WERI-Rb-1 (cell line): Measurements from ENCODE around the gene ACTRT2.

ENCODE experiments used
- DNase-seq: peaks from one replicate; pipeline ENCODE4 v3.0.0-alpha.2; 2020
- H3K27ac ChIP-seq: fragments of 250-450 bp; sonication (Bioruptor Pico); 2 replicates; pipeline ENCODE4 v1.5.1; 2020; ENCODE audit warnings: mild to moderate bottlenecking, moderate library complexity
- H3K27me3 ChIP-seq: fragments of 250-450 bp; sonication (Bioruptor Pico); 2 replicates; pipeline ENCODE4 v1.5.1; 2021; ENCODE audit warnings: mild to moderate bottlenecking, low read depth, moderate library complexity; ENCODE audit not compliant: insufficient read depth, severe bottlenecking
- H3K36me3 ChIP-seq: fragments of 250-450 bp; sonication (Bioruptor Pico); 2 replicates; pipeline ENCODE4 v1.5.1; 2020; ENCODE audit warnings: mild to moderate bottlenecking, moderate library complexity
- H3K4me3 ChIP-seq: 2 replicates; pipeline ENCODE4 v1.5.1; 2011; ENCODE audit warnings: low read depth, mild to moderate bottlenecking, control low read depth, low read length
- H3K9me3 ChIP-seq: fragments of 250-450 bp; sonication (Bioruptor Pico); 2 replicates; pipeline ENCODE4 v1.5.1; 2021; ENCODE audit warnings: mild to moderate bottlenecking, moderate library complexity; ENCODE audit not compliant: severe bottlenecking
- TF ChIP-seq, protein P1 (sequence below): IDR thresholded peaks from 2 replicates; pipeline ENCODE4 v1.5.1; 2011; ENCODE audit warnings: low read depth, mild to moderate bottlenecking, control low read depth, inconsistent platforms, low read length

The ACTRT2 gene

DNA sequence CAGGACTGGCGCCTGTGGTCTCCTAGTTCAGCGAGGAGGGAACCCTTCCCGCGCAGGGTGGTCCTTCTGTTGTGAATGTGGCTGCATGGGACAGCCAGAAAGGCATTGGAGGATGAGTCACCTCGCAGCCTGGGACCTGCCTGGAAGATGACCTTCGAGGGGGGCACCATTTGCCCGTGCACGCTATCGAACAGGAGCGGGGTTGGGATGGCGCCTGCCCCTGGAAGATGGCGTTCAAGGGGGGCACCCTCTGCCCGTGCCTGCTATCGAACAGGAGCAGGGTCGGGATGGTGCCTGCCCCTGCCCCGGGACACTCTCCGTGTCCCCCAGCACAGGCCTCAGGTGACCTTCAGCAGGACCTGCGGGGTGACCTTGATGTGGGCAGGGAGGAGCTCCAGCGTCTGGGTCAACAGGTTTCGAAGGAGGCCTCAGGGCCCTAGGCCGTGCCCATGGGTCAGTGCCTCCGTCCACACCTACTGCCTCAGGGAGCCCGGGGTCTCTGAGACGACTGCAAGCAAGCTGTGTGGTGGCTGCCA lies 1.7 kb upstream of the ACTRT2 start:
- Histone ChIP-seq H3K4me3 (no peak overlapping the region), H3K36me3 (no peaks in the 10 kb centered on the region), H3K27me3 (no peaks in the 10 kb centered on the region), H3K27ac (no peak overlapping the region), H3K9me3 (no peaks in the 10 kb centered on the region)
- TF ChIP-seq, protein P1, sequence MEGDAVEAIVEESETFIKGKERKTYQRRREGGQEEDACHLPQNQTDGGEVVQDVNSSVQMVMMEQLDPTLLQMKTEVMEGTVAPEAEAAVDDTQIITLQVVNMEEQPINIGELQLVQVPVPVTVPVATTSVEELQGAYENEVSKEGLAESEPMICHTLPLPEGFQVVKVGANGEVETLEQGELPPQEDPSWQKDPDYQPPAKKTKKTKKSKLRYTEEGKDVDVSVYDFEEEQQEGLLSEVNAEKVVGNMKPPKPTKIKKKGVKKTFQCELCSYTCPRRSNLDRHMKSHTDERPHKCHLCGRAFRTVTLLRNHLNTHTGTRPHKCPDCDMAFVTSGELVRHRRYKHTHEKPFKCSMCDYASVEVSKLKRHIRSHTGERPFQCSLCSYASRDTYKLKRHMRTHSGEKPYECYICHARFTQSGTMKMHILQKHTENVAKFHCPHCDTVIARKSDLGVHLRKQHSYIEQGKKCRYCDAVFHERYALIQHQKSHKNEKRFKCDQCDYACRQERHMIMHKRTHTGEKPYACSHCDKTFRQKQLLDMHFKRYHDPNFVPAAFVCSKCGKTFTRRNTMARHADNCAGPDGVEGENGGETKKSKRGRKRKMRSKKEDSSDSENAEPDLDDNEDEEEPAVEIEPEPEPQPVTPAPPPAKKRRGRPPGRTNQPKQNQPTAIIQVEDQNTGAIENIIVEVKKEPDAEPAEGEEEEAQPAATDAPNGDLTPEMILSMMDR = no peak
- DNase-seq = no peak

DNA sequence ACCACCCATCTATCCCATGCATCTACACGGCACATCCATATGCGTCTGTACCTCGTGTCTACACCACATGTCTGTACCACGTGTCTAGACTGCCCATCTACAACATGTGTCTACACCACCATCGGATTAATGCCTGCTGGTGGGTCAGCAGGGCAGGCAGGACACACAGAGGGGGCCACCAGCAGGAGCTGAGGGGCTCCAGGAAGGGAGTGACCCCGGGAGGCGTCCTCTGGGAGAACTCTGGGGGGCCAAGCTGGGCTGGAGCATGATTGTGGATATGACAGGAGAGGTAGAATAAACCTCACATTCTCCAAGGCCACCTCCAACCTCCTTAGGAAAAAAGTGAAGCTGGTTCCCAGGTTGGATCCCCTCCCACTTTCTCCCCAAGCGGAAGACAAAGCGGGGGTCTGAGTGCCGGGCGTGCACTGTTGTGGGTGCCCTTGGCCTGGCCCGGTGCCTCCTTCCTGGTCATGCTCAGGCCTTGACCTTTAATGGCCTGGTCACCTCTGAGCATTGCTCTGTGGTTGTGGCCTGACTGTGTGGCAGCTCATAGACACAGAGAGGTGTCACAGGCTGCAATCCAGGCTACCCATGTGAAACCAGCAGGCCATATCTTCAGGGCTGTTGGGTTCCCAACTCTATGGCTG lies 881 bp upstream of the ACTRT2 start:
- H3K27me3 ChIP-seq = no peaks in the 10 kb centered on the region
- H3K4me3 ChIP-seq = no peak overlapping the region
- DNase-seq = no peak
- no peaks in the 10 kb centered on the region for H3K36me3 ChIP-seq
- H3K9me3 ChIP-seq = no peaks in the 10 kb centered on the region
- H3K27ac ChIP-seq = no peak overlapping the region
- TF ChIP-seq, protein P1 = no peak

DNA sequence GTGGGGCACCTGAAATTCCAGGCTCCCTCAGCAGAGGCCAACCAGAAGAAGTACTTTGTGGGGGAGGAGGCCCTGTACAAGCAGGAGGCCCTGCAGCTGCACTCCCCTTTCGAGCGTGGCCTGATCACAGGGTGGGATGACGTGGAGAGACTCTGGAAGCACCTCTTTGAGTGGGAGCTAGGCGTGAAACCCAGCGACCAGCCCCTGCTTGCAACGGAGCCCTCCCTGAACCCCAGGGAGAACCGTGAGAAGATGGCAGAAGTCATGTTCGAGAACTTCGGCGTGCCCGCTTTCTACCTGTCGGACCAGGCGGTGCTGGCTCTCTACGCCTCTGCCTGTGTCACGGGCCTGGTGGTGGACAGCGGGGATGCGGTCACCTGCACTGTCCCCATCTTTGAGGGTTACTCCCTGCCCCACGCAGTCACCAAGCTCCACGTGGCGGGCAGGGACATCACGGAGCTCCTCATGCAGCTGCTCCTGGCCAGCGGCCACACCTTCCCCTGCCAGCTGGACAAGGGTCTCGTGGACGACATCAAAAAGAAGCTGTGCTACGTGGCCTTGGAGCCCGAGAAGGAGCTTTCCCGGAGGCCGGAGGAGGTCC lies 634 bp downstream of the ACTRT2 start:
- Histone ChIP-seq H3K9me3 (no peaks in the 10 kb centered on the region), H3K36me3 (no peaks in the 10 kb centered on the region), H3K4me3 (no peak overlapping the region), H3K27ac (no peak overlapping the region), H3K27me3 (no peaks in the 10 kb centered on the region)
- DNase-seq = no peak
- TF ChIP-seq, protein P1 = no peak

DNA sequence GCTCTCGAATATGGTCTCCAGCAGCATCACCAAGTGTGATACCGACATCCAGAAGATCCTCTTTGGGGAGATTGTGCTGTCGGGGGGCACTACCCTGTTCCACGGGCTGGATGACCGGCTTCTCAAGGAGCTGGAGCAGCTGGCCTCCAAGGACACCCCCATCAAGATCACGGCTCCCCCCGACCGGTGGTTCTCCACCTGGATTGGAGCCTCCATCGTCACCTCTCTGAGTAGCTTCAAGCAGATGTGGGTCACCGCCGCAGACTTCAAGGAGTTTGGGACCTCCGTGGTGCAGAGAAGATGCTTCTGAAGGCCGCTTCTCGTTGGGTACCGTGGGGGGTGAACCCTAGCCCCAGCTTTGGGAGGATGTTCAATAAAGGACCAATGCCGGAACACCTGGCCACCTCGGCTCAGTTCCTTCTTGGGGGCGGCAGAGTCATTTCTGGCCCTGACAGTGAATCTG lies 1.3 kb downstream of the ACTRT2 start:
- no peaks in the 10 kb centered on the region for H3K9me3 ChIP-seq
- TF ChIP-seq, protein P1 = no peak
- no peak overlapping the region for H3K27ac ChIP-seq
- H3K4me3 ChIP-seq = no peak overlapping the region
- no peaks in the 10 kb centered on the region for H3K27me3 ChIP-seq
- no peak for DNase-seq
- H3K36me3 ChIP-seq = no peaks in the 10 kb centered on the region

DNA sequence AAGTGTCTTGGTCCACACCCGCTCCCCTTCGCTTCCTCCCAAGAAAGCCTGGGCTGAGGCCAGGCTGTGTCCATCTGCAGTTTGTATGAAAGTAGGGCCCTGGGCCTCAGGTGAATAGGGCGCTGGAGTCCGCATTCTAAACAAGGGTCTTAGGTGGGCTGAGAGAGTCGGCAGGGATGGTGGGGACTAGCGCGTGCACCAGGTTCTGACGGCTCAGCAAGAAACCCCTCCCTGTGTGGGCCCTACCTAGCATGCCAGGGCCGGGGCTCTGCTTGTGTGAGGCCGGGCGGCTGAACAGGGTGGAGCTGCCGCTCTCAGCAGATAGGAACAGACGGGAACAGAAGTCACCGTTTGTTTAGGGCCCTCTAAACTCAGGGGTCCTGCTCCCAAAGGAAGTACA lies 1.7 kb downstream of the ACTRT2 start:
- Histone ChIP-seq H3K4me3 (no peak overlapping the region), H3K9me3 (no peaks in the 10 kb centered on the region), H3K36me3 (no peaks in the 10 kb centered on the region), H3K27ac (no peak overlapping the region), H3K27me3 (no peaks in the 10 kb centered on the region)
- TF ChIP-seq, protein P1 = no peak
- DNase-seq = no peak
